HG02973 (cell line): ENCODE data around the gene DDX11.
"Not testable (repeated sequence)": the region's sequence is repeated elsewhere in the genome, so short reads cannot be mapped to it uniquely, and the experiment has no call there.

Experiments
- ATAC-seq: cut with Tn5 transposase; IDR thresholded peaks from one replicate; pipeline ENCODE4 v1.9.1; 2021; ENCODE audit warnings: moderate library complexity; ENCODE audit not compliant: unreplicated experiment

The DDX11 gene

GRCh38 chr12:31120392-31121008 is 46.8 kb downstream of the DDX11 start:
- ATAC-seq: no peak

GRCh38 chr12:31121022-31121728 is 47.5 kb downstream of the DDX11 start:
- ATAC-seq: not testable (repeated sequence)

- ATAC-seq: no peak
Observed at GRCh38 chr12:31122481-31122880, 48.8 kb downstream of the DDX11 start.

GRCh38 chr12:31124158-31124557 is 50.5 kb downstream of the DDX11 start:
- not testable (repeated sequence) for ATAC-seq

GRCh38 chr12:31125171-31125570 is 51.5 kb downstream of the DDX11 start:
- ATAC-seq: not testable (repeated sequence)

- not testable (repeated sequence) for ATAC-seq
Observed at GRCh38 chr12:31127209-31127848, 53.7 kb downstream of the DDX11 start.

- not testable (repeated sequence) for ATAC-seq
Observed at GRCh38 chr12:31136581-31136980, 62.9 kb downstream of the DDX11 start.

GRCh38 chr12:31144768-31145167 is 71.1 kb downstream of the DDX11 start:
- ATAC-seq: not testable (repeated sequence)

GRCh38 chr12:31145296-31145695 is 71.6 kb downstream of the DDX11 start:
- ATAC-seq: not testable (repeated sequence)

- ATAC-seq: not testable (repeated sequence)
Observed at GRCh38 chr12:31147415-31147814, 73.8 kb downstream of the DDX11 start.

GRCh38 chr12:31150766-31151165 is 77.1 kb downstream of the DDX11 start:
- ATAC-seq: not testable (repeated sequence)
